GM12872 (cell line): ENCODE measurements around the gene LEMD1.

Experiments used
- TF ChIP-seq, protein P1 (sequence below): IDR thresholded peaks from 3 replicates; pipeline ENCODE4 v1.5.1; 2011; ENCODE audit warnings: low read depth, mild to moderate bottlenecking, low read length, moderate library complexity; ENCODE audit not compliant: insufficient read depth

Gene LEMD1

DNA sequence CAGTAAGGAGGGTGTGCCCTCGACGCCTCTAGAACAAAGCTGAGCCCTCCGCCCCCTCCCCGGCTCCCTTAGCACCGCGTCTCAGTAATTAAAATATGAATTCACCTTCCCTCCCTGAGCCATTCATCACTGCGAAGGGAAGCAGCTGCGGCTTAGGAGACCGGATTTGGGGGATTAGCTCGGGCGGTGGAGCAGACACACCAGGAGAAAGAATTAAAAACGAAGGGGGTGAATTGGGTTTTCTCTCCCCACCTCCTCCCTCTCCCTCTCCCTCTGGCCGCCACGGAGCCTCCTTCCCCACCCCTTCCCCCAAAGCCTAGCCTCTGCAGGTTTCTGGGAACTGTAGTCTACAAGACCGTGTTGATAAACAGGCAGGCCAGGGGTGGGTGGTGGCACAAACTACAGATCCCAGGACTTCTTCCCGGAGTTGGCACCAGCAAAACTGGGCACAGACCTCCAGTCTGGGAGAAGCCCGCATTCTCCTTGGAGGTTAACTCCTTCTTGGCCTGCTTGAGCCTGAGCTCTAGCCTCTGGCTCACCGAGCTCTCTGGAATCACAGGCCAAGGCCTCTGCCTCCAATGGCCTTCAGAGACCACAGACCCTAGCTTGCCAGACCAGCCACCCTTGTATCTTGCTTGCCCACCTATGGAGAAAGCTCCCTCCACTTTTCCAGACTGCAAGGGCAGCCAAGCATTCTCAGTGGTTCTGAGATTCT, 23.2 kb upstream of the LEMD1 start:
- TF ChIP-seq, protein P1, sequence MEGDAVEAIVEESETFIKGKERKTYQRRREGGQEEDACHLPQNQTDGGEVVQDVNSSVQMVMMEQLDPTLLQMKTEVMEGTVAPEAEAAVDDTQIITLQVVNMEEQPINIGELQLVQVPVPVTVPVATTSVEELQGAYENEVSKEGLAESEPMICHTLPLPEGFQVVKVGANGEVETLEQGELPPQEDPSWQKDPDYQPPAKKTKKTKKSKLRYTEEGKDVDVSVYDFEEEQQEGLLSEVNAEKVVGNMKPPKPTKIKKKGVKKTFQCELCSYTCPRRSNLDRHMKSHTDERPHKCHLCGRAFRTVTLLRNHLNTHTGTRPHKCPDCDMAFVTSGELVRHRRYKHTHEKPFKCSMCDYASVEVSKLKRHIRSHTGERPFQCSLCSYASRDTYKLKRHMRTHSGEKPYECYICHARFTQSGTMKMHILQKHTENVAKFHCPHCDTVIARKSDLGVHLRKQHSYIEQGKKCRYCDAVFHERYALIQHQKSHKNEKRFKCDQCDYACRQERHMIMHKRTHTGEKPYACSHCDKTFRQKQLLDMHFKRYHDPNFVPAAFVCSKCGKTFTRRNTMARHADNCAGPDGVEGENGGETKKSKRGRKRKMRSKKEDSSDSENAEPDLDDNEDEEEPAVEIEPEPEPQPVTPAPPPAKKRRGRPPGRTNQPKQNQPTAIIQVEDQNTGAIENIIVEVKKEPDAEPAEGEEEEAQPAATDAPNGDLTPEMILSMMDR = no peak

DNA sequence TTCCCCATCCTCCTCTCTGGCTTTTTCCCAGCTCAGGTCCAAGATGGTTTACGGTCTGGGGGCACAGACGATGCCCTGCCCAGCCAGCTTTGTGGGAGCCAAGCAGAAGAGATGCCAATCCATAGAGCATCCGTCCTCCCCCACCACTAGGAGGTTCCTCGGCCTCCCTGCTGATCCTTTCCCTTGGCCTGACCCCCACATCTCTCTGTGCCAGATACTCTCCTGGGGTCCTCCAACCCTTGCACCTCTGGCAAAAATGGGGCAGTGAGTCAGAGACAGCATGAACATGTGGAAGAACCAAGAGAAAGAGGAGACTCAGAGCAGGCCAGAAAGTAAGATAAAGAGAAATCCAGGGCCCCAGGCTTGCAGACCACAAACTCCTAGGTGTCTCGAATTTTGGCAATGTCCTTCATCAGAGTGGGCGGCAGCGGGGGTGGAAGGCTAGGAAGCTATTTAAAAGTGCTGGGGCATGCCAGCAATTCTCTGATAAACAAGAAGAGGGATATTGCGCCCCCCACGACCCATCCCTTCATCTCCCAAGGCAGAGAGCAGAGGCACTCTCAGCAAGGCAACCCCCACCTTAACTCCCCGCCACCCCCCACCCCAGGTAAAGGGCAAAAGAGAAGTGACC, 22.6 kb upstream of the LEMD1 start:
- TF ChIP-seq, protein P1 = no peak

DNA sequence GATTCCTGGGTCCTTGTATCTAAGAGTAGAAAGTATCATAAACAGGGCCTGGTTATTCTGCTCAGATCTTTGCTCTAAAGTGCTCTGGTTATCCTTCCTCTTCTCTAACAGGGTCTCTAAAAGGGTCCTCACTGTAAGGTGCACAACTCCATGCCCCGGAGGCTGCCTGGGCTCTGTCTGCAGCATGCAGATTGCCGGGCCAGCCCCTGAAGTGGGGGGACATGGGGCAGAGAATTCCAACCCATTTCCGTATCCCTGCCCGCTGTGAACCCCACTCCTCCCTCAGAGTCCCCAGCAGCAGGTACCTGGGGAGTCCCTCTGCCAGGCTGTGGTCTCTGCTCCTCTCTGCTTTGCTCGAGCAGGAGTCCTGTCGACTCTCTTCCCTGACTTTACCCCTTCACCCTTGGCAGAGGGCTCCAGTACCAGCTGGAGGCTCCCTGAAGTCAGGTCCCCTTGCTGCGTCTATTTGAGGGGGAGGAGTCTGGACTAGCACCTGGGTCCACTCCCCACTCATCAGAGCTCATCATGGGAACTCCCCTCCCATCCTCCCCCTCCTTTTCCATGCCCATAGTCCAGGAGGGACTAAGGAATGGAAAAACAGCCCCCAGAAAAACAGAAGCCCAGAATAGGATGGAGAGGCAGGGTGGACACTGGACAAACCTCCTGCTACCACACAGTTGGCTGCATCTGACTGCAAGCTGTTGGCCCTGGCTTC, 21.9 kb upstream of the LEMD1 start:
- TF ChIP-seq, protein P1 = no peak

DNA sequence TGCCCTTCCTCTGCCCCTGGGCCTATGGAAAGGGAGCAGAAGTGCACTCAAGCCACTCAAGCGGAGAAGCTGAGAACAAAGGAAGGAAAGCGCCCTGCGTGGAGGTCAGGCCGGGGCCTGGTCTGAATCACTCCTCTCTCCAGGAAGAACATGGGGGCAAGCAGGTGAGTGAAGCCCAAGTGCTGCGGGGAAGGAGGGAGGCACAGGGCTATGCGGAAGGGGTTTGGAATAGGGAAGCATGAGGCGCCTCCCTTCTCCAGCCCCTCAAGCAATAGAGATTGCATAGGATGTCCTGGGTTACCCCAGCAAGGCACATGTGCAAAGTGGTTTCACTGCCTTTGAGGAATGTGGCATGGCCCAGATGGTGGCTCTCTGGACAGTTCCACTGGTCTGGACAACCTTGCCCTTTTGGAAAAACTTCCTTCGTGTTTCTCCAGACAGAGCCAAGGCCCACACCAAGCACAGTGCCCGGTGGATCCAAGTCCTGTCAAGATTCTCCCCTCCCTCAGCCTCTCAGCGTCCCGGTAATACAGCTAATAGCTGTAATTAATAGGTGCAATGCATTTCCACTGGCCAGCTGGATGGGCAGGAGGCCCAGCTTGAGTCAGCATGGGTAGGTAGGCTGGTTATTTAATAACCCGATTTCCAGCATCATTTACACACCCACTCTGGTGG, 20.3 kb upstream of the LEMD1 start:
- TF ChIP-seq, protein P1 = no peak

DNA sequence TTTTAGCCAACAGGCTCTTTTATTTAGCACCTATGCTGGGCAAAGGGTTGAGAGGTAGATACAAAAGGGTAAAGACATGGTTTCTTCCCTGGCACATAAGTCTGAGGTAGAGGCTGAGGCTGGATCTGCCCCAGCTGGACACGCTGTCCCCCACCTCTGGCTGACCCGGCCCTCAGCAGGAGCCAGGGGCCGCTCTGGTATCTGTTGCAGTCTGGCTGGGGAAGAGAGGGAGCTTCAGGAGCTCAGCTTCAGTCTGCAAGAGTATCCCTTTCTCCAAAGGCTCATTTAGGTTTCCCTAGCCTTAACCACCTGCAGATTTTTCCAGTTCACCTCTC, 19.8 kb upstream of the LEMD1 start:
- TF ChIP-seq, protein P1 = no peak

DNA sequence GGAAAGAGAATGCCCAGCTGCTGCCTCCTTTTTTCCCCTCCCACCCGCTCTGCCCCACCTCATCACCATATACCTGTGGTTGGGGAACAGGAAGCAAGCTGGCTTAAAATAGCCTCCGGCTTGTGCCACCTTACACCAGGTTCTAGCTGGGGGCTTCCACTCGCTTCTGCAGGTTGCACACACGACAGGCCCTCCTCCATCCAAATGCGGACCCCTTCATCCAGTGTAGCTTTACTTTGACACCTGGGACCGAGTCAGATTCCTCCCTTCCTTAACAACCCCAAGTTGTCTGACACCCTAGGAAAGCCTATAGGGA, 19.4 kb upstream of the LEMD1 start:
- TF ChIP-seq, protein P1 = no peak
